HFFc6 (cell line): ENCODE results near the gene MOV10L1. TPM values are rescaled to one million over a fixed set of nuclear protein-coding genes. Genes with fewer than 3 reads are reported as not detected.

Experiments used
- DNase-seq: peaks from one replicate; pipeline ENCODE4 v3.0.0-alpha.2; 2018
- H3K27ac Mint-ChIP-seq: 2 replicates; pipeline ENCODE4 v1.8.0; 2020; ENCODE audit warnings: mild to moderate bottlenecking, mixed read lengths
- H3K27me3 Mint-ChIP-seq: 2 replicates; pipeline ENCODE4 v1.8.0; 2021; ENCODE audit warnings: mild to moderate bottlenecking, moderate library complexity, mixed read lengths; ENCODE audit not compliant: insufficient read depth
- H3K36me3 Mint-ChIP-seq: 2 replicates; pipeline ENCODE4 v1.8.0; 2021; ENCODE audit warnings: low read depth, mixed read lengths
- H3K4me1 Mint-ChIP-seq: 2 replicates; pipeline ENCODE4 v1.8.0; 2020; ENCODE audit warnings: low read depth, mixed read lengths
- H3K4me3 Mint-ChIP-seq: 2 replicates; pipeline ENCODE4 v1.8.0; 2020; ENCODE audit warnings: mild to moderate bottlenecking, moderate library complexity, mixed read lengths
- H3K9me3 Mint-ChIP-seq: 2 replicates; pipeline ENCODE4 v1.8.0; 2020; ENCODE audit warnings: mild to moderate bottlenecking, mixed read lengths
- total RNA-seq, 6 experiments: library from RNA; stranded (reverse); fragmentation: NEBNext Ultra II Directional; extraction: Animal tissue kit (Norgen Biotek cat#: 25700); gene quantifications; 2 replicates in 1 of 6; 3 replicates in 5 of 6; pipeline ENCODE4 v1.2.3, GENCODE V29; 2021
- TF ChIP-seq, protein P1 (sequence below): fragments of 200-600 bp; sonication (generic); IDR thresholded peaks from 2 replicates; pipeline ENCODE4 v1.5.0; 2021; ENCODE audit warnings: antibody characterized with exemption, mild to moderate bottlenecking

Gene MOV10L1
- total RNA-seq, 6 experiments from 2014 or later = 0.09 to 1.3 (median 0.26) TPM

GRCh38 chr22:50198624-50199017 lies 108.8 kb downstream of the MOV10L1 start:
- DNase-seq = no peak
- no peaks in the 10 kb centered on the region for H3K27me3 Mint-ChIP-seq
- H3K9me3 Mint-ChIP-seq = no peaks in the 10 kb centered on the region
- TF ChIP-seq, protein P1, sequence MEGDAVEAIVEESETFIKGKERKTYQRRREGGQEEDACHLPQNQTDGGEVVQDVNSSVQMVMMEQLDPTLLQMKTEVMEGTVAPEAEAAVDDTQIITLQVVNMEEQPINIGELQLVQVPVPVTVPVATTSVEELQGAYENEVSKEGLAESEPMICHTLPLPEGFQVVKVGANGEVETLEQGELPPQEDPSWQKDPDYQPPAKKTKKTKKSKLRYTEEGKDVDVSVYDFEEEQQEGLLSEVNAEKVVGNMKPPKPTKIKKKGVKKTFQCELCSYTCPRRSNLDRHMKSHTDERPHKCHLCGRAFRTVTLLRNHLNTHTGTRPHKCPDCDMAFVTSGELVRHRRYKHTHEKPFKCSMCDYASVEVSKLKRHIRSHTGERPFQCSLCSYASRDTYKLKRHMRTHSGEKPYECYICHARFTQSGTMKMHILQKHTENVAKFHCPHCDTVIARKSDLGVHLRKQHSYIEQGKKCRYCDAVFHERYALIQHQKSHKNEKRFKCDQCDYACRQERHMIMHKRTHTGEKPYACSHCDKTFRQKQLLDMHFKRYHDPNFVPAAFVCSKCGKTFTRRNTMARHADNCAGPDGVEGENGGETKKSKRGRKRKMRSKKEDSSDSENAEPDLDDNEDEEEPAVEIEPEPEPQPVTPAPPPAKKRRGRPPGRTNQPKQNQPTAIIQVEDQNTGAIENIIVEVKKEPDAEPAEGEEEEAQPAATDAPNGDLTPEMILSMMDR = no peak
- peaks cover 15% of the 10 kb centered on the region for H3K36me3 Mint-ChIP-seq
- H3K4me3 Mint-ChIP-seq = no peak overlapping the region
- no peak overlapping the region for H3K27ac Mint-ChIP-seq
- H3K4me1 Mint-ChIP-seq = peaks cover 10% of the 10 kb centered on the region

- TF ChIP-seq, protein P1 = no peak
- H3K4me1 Mint-ChIP-seq = peaks cover 10% of the 10 kb centered on the region
- DNase-seq = no peak
- H3K27ac Mint-ChIP-seq = no peak overlapping the region
- peak overlapping the region; percentile 37; the same call in 1 of the 2 replicates for H3K4me3 Mint-ChIP-seq
- H3K9me3 Mint-ChIP-seq = no peaks in the 10 kb centered on the region
- H3K36me3 Mint-ChIP-seq = peaks cover 20% of the 10 kb centered on the region
- no peaks in the 10 kb centered on the region for H3K27me3 Mint-ChIP-seq
Observed at GRCh38 chr22:50199251-50199721, 109.5 kb downstream of the MOV10L1 start.

GRCh38 chr22:50199829-50200460 lies 110.1 kb downstream of the MOV10L1 start:
- Mint-ChIP-seq H3K27ac (no peak overlapping the region), H3K36me3 (peaks cover 20% of the 10 kb centered on the region), H3K4me3 (peak overlapping the region; percentile 70)

DNA sequence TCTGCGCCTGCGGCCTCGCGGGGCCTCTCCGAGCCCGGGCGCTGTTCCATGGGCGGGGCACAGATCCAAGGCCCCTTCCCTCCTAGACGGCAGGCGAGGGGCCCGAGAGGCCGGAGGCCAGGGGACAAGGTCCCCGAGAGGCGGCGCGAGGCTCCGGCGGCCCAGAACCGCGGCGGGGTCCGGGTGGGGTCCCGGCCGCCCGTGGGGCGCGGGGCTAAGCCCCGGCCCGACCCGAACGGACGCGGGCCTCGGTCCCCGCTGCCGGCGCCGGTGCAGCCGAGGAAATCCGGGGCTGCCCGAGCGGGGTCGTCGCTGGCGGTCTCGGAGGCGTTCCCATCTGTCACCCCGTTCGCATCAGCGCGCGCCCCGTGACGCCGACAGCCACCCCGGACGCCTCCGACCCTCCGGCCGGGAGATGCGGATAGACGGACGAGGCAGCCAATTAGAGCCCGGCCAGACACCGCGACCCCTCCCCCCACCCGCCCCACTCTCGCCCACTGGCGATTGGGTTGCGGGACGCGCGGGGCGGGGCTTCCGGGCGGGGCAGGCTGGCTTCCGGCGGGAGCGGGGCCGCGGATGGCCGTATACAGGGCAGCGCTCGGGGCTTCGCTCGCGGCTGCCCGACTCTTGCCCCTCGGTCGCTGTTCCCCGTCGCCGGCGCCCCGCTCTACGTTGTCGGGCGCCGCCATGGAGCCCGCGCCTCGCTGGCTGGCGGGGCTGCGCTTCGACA lies 110.8 kb downstream of the MOV10L1 start, which contains the start of gene SELENOO:
Gene SELENOO, plus strand, starts transcription at position 551 of the 730 bp plus-strand sequence. Its CDS starts 26 bp downstream, at position 577.
- TF ChIP-seq, protein P1 = no peak; the same call in 1 of the 2 replicates
- Mint-ChIP-seq H3K4me3 (peak within 1 kb of the TSS; percentile 89), H3K4me1 (peaks cover 10% of the 10 kb centered on the region), H3K27ac (peak within 1 kb of the TSS; percentile 29; the same call in 1 of the 2 replicates), H3K36me3 (peaks cover 20% of the 10 kb centered on the region), H3K9me3 (no peaks in the 10 kb centered on the region), H3K27me3 (no peaks in the 10 kb centered on the region)
- peak; percentile 77 for DNase-seq

More at GRCh38 chr22:50199829-50200460, 110.1 kb downstream of the MOV10L1 start:
- no peaks in the 10 kb centered on the region for H3K27me3 Mint-ChIP-seq
- no peak for DNase-seq
- peaks cover 10% of the 10 kb centered on the region for H3K4me1 Mint-ChIP-seq
- TF ChIP-seq, protein P1 = no peak
- H3K9me3 Mint-ChIP-seq = no peaks in the 10 kb centered on the region

- DNase-seq = no peak
- Mint-ChIP-seq H3K4me3 (peak overlapping the region; percentile 89), H3K27ac (peak overlapping the region; percentile 29; the same call in 1 of the 2 replicates), H3K36me3 (peaks cover 20% of the 10 kb centered on the region), H3K27me3 (no peaks in the 10 kb centered on the region), H3K4me1 (peaks cover 10% of the 10 kb centered on the region), H3K9me3 (no peaks in the 10 kb centered on the region)
- TF ChIP-seq, protein P1 = no peak
Observed at GRCh38 chr22:50201191-50202129, 111.7 kb downstream of the MOV10L1 start.
